ENCODE measurements around the gene ATXN2L. TPM values are rescaled to one million over a fixed set of nuclear protein-coding genes. Genes with fewer than 3 reads are reported as not detected.
A peak's percentile ranks its signal among the peaks of the same experiment; 100 is the strongest.

The ATXN2L gene
- total RNA-seq, 1 experiment from 2014 or later = 270 TPM

- in situ Hi-C loops (cut with HindIII; ENCODE audit: low pct_unique_long_range_greater_than_20kb, low sequenced_read_pairs) = no loop called here
- BruUV-seq (replicated peaks) = no TSS peak
- ChIA-PET CTCF (no interaction called here), POLR2A (no interaction called here)
- no peaks in the 10 kb centered on the region for H3K27me3 ChIP-seq (ENCODE audit: control insufficient read depth, insufficient read depth, low read length)
- H3K4me3 ChIP-seq (ENCODE audit: low read depth in 2 of 2, low read length in 2 of 2) = peak overlapping the region; percentile 73 to 77
- peaks cover 59% of the 10 kb centered on the region for H3K36me3 ChIP-seq (ENCODE audit: control insufficient read depth, insufficient read depth, low read length)
- H3K27ac ChIP-seq (ENCODE audit: low read length) = peak overlapping the region; percentile 48; the same call in 1 of the 2 replicates
- no peaks in the 10 kb centered on the region for H3K9me3 ChIP-seq (ENCODE audit: control insufficient read depth, insufficient read depth, low read depth, low read length)
- ATAC-seq = no peak
- intact Hi-C loops (cut with micrococcal nuclease; ENCODE audit: unreplicated experiment) = no loop called here
- DNase-seq (ENCODE audit: low read depth, low spot score) = no peak
- no peak for TF ChIP-seq TCF7L2 (IDR thresholded peaks at IDR 0.05; ENCODE audit: low read depth, low read length)
- TF ChIP-seq POLR2AphosphoS5 (IDR thresholded peaks at IDR 0.05; ENCODE audit: low read depth, low read length) = no peak
- no peak for TF ChIP-seq SIN3A (IDR thresholded peaks at IDR 0.05; ENCODE audit: borderline replicate concordance, insufficient read depth, low read depth, low read length)
- no peak for TF ChIP-seq REST (IDR thresholded peaks at IDR 0.05; ENCODE audit: insufficient read depth in 1 of 2, low read depth in 2 of 2, low read length in 1 of 2)
- no peak; the same call in 1 of the 2 replicates for TF ChIP-seq CTCF (IDR thresholded peaks at IDR 0.05)
- H3K4me1 ChIP-seq (ENCODE audit: control insufficient read depth, insufficient read depth, low read length) = peaks cover 26% of the 10 kb centered on the region
These were observed 3.3 kb downstream of the ATXN2L start for GRCh38 chr16:28826141-28826540.

GRCh38 chr16:28829747-28830146, 6.9 kb downstream of the ATXN2L start:
- DNase-seq (ENCODE audit: low read depth, low spot score) (no peak), ATAC-seq (no peak)
- Histone ChIP-seq H3K27ac (ENCODE audit: low read length) (no peak overlapping the region), H3K4me1 (ENCODE audit: control insufficient read depth, insufficient read depth, low read length) (peaks cover 18% of the 10 kb centered on the region), H3K9me3 (ENCODE audit: control insufficient read depth, insufficient read depth, low read depth, low read length) (no peaks in the 10 kb centered on the region), H3K36me3 (ENCODE audit: control insufficient read depth, insufficient read depth, low read length) (peaks cover 85% of the 10 kb centered on the region), H3K27me3 (ENCODE audit: control insufficient read depth, insufficient read depth, low read length) (no peaks in the 10 kb centered on the region), H3K4me3 (ENCODE audit: low read depth in 2 of 2, low read length in 2 of 2) (no peak overlapping the region)
- BruUV-seq (replicated peaks) = no TSS peak
- ChIA-PET CTCF (no interaction called here), POLR2A (no interaction called here)
- TF ChIP-seq SIN3A (IDR thresholded peaks at IDR 0.05; ENCODE audit: borderline replicate concordance, insufficient read depth, low read depth, low read length) (no peak), REST (IDR thresholded peaks at IDR 0.05; ENCODE audit: insufficient read depth in 1 of 2, low read depth in 2 of 2, low read length in 1 of 2) (no peak), TCF7L2 (IDR thresholded peaks at IDR 0.05; ENCODE audit: low read depth, low read length) (no peak), CTCF (IDR thresholded peaks at IDR 0.05) (no peak), POLR2AphosphoS5 (IDR thresholded peaks at IDR 0.05; ENCODE audit: low read depth, low read length) (no peak)
- in situ Hi-C loops (cut with HindIII; ENCODE audit: low pct_unique_long_range_greater_than_20kb, low sequenced_read_pairs) (no loop called here), intact Hi-C loops (cut with micrococcal nuclease; ENCODE audit: unreplicated experiment) (no loop called here)

All from Panc1 (cell line).